Renal cortex interstitium (tissue), 15 donors: ENCODE measurements around the gene NUPR1. TPM values are rescaled to one million over a fixed set of nuclear protein-coding genes. Genes with fewer than 3 reads are reported as not detected.
"Not testable (repeated sequence)": the region's sequence is repeated elsewhere in the genome, so short reads cannot be mapped to it uniquely, and the experiment has no call there.

Experiments
- DNase-seq, 11 donors: peaks; one replicate each; pipeline ENCODE4 v3.0.0-alpha.2; 2013; ENCODE audit warnings: low read depth in 9 of 11, low spot score in 4 of 11; ENCODE audit errors: extremely low read depth in 1 of 11
- long read RNA-seq, 16 experiments: transcript quantifications; one replicate each; lab custom pipeline, GENCODE V29; 2026
- polyA plus RNA-seq, 3 donors: library from polyadenylated mRNA; unstranded; fragments of 120-200 nt; gene quantifications; one replicate each; pipeline ENCODE4 v1.2.1, GENCODE V29; 2013; ENCODE audit not compliant: insufficient read length in 3 of 3

The NUPR1 gene, protein sequence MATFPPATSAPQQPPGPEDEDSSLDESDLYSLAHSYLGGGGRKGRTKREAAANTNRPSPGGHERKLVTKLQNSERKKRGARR
- polyA plus RNA-seq = 10 to 100 TPM in 2 of 3 donors, 1 to 10 TPM in 1; 7.7 to 11.7 (median 10.5) TPM
- long read RNA-seq, donor 1, full-length matches to known transcripts = 6 of 6 reads
- long read RNA-seq, donor 1, partial matches to known transcripts = 0 of 6 reads
- long read RNA-seq, donor 1, other reads (novel, unspliced or antisense) = 0 of 6 reads
- long read RNA-seq, donor 2, full-length matches to known transcripts = 16 of 16 reads
- long read RNA-seq, donor 2, partial matches to known transcripts = 0 of 16 reads
- long read RNA-seq, donor 2, other reads (novel, unspliced or antisense) = 0 of 16 reads
- long read RNA-seq, donor 3, full-length matches to known transcripts = 18 of 18 reads
- long read RNA-seq, donor 3, partial matches to known transcripts = 0 of 18 reads
- long read RNA-seq, donor 3, other reads (novel, unspliced or antisense) = 0 of 18 reads
- long read RNA-seq, donor 4, full-length matches to known transcripts = 9 of 9 reads
- long read RNA-seq, donor 4, partial matches to known transcripts = 0 of 9 reads
- long read RNA-seq, donor 4, other reads (novel, unspliced or antisense) = 0 of 9 reads
- long read RNA-seq, donor 5 = 0 reads
- long read RNA-seq, donor 6, full-length matches to known transcripts = 9 of 9 reads
- long read RNA-seq, donor 6, partial matches to known transcripts = 0 of 9 reads
- long read RNA-seq, donor 6, other reads (novel, unspliced or antisense) = 0 of 9 reads
- long read RNA-seq, donor 7, full-length matches to known transcripts = 15 of 15 reads
- long read RNA-seq, donor 7, partial matches to known transcripts = 0 of 15 reads
- long read RNA-seq, donor 7, other reads (novel, unspliced or antisense) = 0 of 15 reads
- long read RNA-seq, donor 8 = 0 reads
- long read RNA-seq, donor 9, full-length matches to known transcripts = 5 of 5 reads
- long read RNA-seq, donor 9, partial matches to known transcripts = 0 of 5 reads
- long read RNA-seq, donor 9, other reads (novel, unspliced or antisense) = 0 of 5 reads
- long read RNA-seq, donor 10, full-length matches to known transcripts = 4 of 4 reads
- long read RNA-seq, donor 10, partial matches to known transcripts = 0 of 4 reads
- long read RNA-seq, donor 10, other reads (novel, unspliced or antisense) = 0 of 4 reads
- long read RNA-seq, donor 11, full-length matches to known transcripts = 4 of 4 reads
- long read RNA-seq, donor 11, partial matches to known transcripts = 0 of 4 reads
- long read RNA-seq, donor 11, other reads (novel, unspliced or antisense) = 0 of 4 reads
- long read RNA-seq, donor 12, full-length matches to known transcripts = 3 of 3 reads
- long read RNA-seq, donor 12, partial matches to known transcripts = 0 of 3 reads
- long read RNA-seq, donor 12, other reads (novel, unspliced or antisense) = 0 of 3 reads
- long read RNA-seq, donor 13 = 0 reads
- long read RNA-seq, donor 14, full-length matches to known transcripts = 15 of 15 reads
- long read RNA-seq, donor 14, partial matches to known transcripts = 0 of 15 reads
- long read RNA-seq, donor 14, other reads (novel, unspliced or antisense) = 0 of 15 reads
- long read RNA-seq, donor 15, full-length matches to known transcripts = 1 of 1 reads
- long read RNA-seq, donor 15, partial matches to known transcripts = 0 of 1 reads
- long read RNA-seq, donor 15, other reads (novel, unspliced or antisense) = 0 of 1 reads
- long read RNA-seq, donor 16, full-length matches to known transcripts = 23 of 23 reads
- long read RNA-seq, donor 16, partial matches to known transcripts = 0 of 23 reads
- long read RNA-seq, donor 16, other reads (novel, unspliced or antisense) = 0 of 23 reads

DNA sequence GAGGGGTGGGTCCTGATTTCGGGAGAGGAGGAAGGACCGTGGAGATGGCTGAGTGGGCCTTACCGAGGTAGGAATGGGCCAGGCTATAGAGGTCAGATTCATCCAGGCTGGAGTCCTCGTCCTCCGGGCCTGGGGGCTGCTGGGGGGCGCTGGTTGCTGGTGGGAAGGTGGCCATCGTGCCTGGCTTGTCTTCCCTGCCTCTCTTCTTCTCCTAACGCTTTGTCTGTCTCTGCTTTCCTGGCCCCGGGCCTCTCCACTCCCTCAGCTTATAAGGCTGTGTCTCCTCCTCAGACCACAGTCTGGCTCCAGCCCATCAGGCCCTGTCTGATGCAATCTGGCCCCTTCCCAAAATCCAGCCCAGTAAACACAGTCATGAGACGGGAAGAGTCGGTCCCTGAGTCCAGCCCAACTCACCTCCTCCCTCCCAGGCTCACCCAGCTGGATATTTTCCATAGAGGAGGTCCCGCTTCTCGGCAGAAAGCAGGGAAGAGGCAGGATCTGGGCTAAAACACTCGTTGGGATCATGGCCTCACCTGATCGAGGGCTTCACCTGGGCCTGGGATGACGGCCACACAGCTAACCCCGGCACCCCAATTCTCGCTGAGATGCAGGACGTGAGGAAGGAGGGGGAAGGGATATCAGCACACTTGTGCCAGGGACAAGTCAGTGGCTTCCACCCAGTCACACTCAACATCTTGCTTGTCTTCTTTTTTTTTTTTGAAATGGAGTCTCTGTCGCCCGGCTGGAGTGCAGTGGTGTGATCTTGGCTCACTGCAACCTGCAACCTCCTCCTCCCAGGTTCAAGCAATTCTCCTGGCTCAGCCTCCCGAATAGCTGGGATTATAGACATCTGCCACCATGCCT, at the start of gene NUPR1:
Gene NUPR1 (minus strand): TSS at position 242 of the 864 bp plus-strand sequence. CDS start 67 bp downstream, at position 175.
- DNase-seq = peak; percentile 29 to 74 (median 47)

DNA sequence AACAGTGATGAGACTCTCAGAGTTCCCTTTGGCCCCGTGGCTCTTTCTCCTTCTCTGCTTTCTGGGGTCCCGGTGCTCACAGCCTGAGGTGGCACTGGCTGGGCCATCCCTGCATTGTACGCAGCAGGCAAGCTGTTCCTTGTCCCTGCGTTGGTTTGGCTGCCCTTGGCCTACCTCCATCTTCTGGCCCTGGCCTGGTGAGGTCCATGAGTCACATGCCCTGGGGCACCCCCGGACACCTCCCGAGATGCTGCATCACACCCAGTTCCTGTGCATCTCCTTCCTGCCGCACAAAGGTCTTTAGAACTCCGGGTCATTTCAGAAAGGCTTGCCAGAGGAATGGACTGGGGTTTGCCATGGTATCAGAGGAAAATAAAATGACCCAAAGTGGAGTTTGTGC, 48.6 kb upstream of the NUPR1 start:
- DNase-seq = no peak

DNA sequence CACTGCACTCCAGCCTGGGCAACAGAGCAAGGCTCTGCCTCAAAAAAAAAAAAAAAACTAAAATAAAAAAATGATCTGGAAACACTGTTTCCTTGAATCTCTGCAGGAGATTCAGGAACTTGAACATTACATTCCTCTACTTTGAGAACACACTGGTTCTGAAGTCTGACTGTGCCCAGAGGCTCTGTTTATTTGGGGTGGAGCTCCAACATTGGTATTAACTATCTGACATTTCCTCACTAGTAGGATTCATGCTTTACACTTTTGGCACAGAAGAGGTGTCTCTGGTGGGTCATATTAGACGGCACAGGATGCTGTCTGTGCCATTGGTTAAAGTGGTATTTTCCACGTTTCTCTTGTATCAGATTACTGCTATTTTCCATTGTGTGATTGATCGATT, 47.7 kb upstream of the NUPR1 start:
- no peak for DNase-seq

DNA sequence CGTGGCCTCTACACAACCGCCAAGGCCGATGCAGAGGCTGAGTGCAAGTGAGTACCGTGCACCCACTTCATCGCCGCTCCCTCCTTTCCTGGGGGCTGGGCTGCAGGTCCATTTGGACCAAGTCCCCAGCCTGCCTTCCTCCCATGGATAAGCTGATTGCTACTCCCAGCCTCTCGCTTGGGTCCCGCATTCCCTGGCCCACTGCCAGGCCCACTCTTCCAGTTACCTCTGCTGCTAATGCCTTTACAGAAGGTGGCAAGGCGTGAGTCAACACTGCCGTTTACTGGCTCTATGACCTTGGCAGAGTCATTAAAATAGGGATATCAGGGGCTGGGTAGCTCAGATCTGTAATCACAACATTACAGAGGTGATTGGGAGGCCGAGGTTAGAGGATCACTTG, 46.9 kb upstream of the NUPR1 start:
- DNase-seq = no peak

- DNase-seq = no peak
These were observed 42.0 kb upstream of the NUPR1 start for GRCh38 chr16:28580726-28581315.

GRCh38 chr16:28575446-28576109, 36.8 kb upstream of the NUPR1 start:
- DNase-seq = no peak

DNA sequence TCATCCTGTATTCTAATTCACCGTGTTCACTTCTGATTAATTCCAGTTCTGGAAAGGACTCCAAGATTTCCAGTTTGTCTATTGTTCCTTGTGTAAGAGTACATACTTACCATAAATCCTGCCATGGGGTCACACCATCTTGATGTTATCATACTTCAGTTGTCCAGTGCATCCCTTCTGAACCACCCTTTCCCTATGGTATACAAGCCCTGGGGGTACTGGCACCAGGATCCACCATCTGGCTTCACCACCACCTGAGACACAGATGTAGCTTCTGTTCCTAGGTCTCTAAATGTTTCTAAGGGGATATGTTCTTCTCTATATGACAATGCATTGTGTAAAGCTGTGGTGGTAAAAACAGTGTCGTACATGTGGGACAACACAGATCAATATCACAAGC, 36.2 kb upstream of the NUPR1 start:
- DNase-seq = no peak

DNA sequence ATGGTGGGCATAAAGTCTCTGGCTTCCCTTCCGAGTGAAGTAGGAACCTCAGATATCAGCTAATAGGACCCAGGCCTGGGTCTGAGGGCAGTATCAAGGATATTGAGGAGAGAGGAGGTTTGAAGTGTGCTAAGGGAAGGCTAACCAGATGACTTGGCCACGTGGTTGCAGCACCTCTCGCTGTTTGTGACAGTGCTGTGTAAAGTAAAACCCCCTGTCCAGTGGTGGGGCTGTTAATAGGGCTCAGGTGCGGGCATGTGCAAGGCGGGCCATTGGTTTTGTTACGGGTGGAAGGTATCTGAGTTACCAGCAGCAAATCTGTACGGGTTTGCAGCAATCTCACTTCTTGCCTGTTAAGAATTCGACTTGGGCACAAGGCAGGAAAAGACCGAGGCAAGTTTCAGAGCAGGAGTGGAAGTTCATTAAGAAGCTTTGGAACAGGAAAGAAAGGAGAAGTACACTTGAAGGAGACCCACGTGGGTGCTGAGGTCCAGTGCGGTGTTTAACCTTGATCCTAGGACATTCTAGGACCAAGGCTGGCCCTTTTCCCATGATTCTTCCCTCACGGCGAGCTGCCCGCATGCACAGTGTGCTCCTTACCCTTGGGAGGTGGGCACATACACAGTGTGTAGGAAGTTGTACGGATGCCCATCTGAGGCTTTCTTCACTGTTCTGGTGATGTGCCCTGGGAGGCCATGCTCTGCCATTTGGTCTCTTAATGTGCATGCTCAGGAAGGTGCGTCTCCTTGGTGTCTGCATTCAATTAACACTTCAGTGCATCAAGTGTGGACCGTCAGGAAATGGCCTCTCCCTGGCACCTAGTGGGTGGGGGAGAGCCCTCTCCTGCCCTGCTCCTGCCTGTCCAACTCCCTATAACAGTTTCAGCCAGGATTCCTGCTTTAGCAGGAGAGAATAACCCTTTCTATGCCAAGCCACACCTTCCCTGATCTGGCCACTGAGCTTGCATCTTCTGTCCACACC, 35.3 kb upstream of the NUPR1 start:
- DNase-seq = no peak

GRCh38 chr16:28572696-28573510, 34.1 kb upstream of the NUPR1 start:
- peak in 10 of 11 donors; percentile 39 to 88 (median 68) for DNase-seq

GRCh38 chr16:28569968-28570752, 31.4 kb upstream of the NUPR1 start:
- DNase-seq = no peak

DNA sequence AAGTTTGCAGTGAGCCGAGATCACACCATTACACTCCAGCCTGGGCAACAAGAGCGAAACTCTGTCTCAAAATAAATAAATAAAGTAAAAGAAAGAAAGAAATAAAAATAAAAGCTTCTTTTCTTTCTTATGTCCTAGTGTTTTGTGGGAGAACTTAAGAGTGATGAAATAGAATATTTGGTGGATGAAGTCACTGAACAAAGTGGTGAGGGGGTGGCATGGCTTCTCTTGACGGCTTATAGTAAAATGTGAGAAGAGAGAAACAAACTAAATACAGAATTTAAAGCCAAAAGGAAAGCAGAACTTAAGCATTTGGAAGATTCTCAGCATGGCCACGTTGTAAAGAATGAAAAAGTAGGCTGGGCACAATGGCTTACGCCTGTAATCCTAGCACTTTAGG, 30.2 kb upstream of the NUPR1 start:
- no peak for DNase-seq

DNA sequence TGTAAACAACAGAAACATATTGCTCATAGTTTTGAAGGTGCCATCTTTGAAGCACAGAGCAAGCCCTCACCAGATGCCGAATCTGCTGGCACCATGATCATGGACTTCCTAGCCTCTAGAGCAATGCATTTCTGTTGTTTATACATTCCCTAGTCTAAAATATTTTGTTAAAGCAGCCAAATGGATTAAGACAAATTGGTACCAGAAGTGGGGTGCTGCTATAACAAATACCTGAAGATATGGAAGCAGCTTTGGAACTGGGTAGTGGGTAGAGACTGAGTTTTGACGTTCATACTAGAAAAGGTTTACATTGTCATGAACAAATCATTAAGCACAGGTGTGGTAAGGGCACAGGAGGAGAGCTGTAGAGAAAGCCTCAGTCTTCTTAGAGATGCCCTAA, 28.5 kb upstream of the NUPR1 start:
- DNase-seq = no peak

GRCh38 chr16:28566233-28566925, 27.6 kb upstream of the NUPR1 start:
- not testable (repeated sequence) for DNase-seq
